K562 (cell line): ENCODE measurements around the gene CFL2.

Experiments used
- ATF2 ChIP-seq: sonication (generic); formaldehyde crosslinking; IDR thresholded peaks from 2 replicates; pipeline ENCODE4 v1.8.1; 2022; ENCODE audit warnings: missing genetic modification reagents
- CBX5 ChIP-seq: IDR thresholded peaks from 2 replicates; pipeline ENCODE4 v1.6.1; 2014; ENCODE audit warnings: low read depth, borderline replicate concordance
- CEBPZ ChIP-seq: fragments of 150-350 bp; IDR thresholded peaks from 2 replicates; pipeline ENCODE4 v1.6.1; 2014; ENCODE audit warnings: low read depth, mild to moderate bottlenecking, low read length, borderline replicate concordance
- CTCF ChIP-seq, 3 experiments: IDR thresholded peaks in 2 of 3; conservative IDR thresholded peaks in 1 of 3; 2 replicates each; pipeline ENCODE4 v1.5.1; 2011 to 2012; ENCODE audit warnings: low read length in 3 of 3, mild to moderate bottlenecking in 3 of 3, control low read depth in 2 of 3, improper control_type of control experiment in 1 of 3, inconsistent platforms in 1 of 3, low read depth in 1 of 3, mixed read lengths in 1 of 3, moderate library complexity in 1 of 3; ENCODE audit not compliant: insufficient read depth in 2 of 3
- ELK1 ChIP-seq: sonication (generic); formaldehyde crosslinking; IDR thresholded peaks from 2 replicates; pipeline ENCODE4 v1.8.1; 2022; ENCODE audit warnings: missing genetic modification reagents
- NBN ChIP-seq: fragments of 450-650 bp; IDR thresholded peaks from 2 replicates; pipeline ENCODE4 v1.6.1; 2016; ENCODE audit warnings: low read depth, mild to moderate bottlenecking
- POLR2AphosphoS2 ChIP-seq: IDR thresholded peaks from 2 replicates; pipeline ENCODE4 v1.6.1; 2012; ENCODE audit warnings: low read length, improper control_type of control experiment
- SNIP1 ChIP-seq: fragments of 450-650 bp; IDR thresholded peaks from 2 replicates; pipeline ENCODE4 v1.7.1; 2017; ENCODE audit warnings: low read depth, mild to moderate bottlenecking
- TEAD2 ChIP-seq: fragments of 450-650 bp; IDR thresholded peaks from 2 replicates; pipeline ENCODE4 v1.6.1; 2016; ENCODE audit warnings: missing genetic modification characterization, control low read depth, missing compliant biosample characterization
- ZBTB9 ChIP-seq: fragments of 450-650 bp; formaldehyde crosslinking; IDR thresholded peaks from 2 replicates; pipeline ENCODE4 v1.4.0; 2020; ENCODE audit warnings: mild to moderate bottlenecking, moderate library complexity

GRCh38 chr14:34732802-34733201, 18.4 kb upstream of the CFL2 start:
- TF ChIP-seq CTCF (IDR thresholded peaks at IDR 0.05 in 2 of 3, conservative IDR thresholded peaks at IDR 0.05 in 1 of 3; ENCODE audit: insufficient read depth in 2 of 3, low read depth in 1 of 3, low read length in 3 of 3), result no peak
- no peak for TF ChIP-seq ELK1 (CRISPR knock-in tag)
- no peak for TF ChIP-seq CBX5
- TF ChIP-seq ZBTB9 (CRISPR knock-in tag), result no peak
- TF ChIP-seq POLR2AphosphoS2, result no peak
- TF ChIP-seq NBN, result no peak
- no peak for TF ChIP-seq SNIP1
- TF ChIP-seq CEBPZ, result no peak
- no peak for TF ChIP-seq TEAD2 (tag)
- TF ChIP-seq ATF2, result no peak
